A549 (cell line): Measurements from ENCODE around the gene CHRDL1.

Source experiments
- EP300 ChIP-seq, 2 experiments: fragments of >200 bp; sonication (Bioruptor Twin); formaldehyde crosslinking; IDR thresholded peaks; 2 replicates in 1 of 2; 3 replicates in 1 of 2; pipeline ENCODE4 v1.6.1; 2016 to 2017
- KDM1A ChIP-seq: fragments of 200-600 bp; sonication (generic); IDR thresholded peaks from 2 replicates; pipeline ENCODE4 v1.6.1; 2016; ENCODE audit warnings: low read depth, mild to moderate bottlenecking
- POLR2A ChIP-seq: IDR thresholded peaks from 2 replicates; pipeline ENCODE4 v1.6.1; 2012; ENCODE audit warnings: mild to moderate bottlenecking, low read length
- ZFP36 ChIP-seq: fragments of 450-650 bp; IDR thresholded peaks from 2 replicates; pipeline ENCODE4 v1.6.1; 2014; ENCODE audit warnings: borderline replicate concordance; ENCODE audit not compliant: partially characterized antibody
- TF ChIP-seq, protein P1 (sequence below): fragments of >200 bp; sonication (Bioruptor Twin); formaldehyde crosslinking; IDR thresholded peaks from 3 replicates; pipeline ENCODE4 v1.5.1; 2016
- TF ChIP-seq, protein P2 (sequence below): fragments of >200 bp; sonication (Bioruptor Twin); formaldehyde crosslinking; IDR thresholded peaks from 3 replicates; pipeline ENCODE4 v1.6.1; 2016

DNA sequence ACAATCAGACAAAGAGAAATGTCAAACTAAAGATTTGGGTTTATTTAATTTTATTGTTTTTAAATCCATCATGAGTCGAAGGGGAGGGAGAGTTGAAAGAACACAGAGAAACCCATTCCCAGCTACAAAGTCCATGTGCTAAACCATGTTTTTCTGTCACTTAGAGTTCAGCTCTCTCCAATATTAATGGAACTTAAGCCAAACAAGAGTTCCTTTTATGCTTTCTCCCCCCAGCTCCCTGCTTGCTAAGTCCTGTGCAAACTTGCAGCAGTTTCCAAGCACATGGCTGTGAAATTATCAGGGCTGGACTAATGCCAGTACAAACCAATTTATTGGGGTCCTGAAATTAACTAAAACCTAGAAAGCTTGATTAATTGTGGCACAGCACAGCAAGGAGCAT lies 9.7 kb upstream of the CHRDL1 start:
- no peak for TF ChIP-seq EP300 (IDR thresholded peaks at IDR 0.05)
- TF ChIP-seq, protein P1, sequence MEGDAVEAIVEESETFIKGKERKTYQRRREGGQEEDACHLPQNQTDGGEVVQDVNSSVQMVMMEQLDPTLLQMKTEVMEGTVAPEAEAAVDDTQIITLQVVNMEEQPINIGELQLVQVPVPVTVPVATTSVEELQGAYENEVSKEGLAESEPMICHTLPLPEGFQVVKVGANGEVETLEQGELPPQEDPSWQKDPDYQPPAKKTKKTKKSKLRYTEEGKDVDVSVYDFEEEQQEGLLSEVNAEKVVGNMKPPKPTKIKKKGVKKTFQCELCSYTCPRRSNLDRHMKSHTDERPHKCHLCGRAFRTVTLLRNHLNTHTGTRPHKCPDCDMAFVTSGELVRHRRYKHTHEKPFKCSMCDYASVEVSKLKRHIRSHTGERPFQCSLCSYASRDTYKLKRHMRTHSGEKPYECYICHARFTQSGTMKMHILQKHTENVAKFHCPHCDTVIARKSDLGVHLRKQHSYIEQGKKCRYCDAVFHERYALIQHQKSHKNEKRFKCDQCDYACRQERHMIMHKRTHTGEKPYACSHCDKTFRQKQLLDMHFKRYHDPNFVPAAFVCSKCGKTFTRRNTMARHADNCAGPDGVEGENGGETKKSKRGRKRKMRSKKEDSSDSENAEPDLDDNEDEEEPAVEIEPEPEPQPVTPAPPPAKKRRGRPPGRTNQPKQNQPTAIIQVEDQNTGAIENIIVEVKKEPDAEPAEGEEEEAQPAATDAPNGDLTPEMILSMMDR: no peak
- TF ChIP-seq KDM1A: no peak
- no peak for TF ChIP-seq ZFP36
- TF ChIP-seq, protein P2, sequence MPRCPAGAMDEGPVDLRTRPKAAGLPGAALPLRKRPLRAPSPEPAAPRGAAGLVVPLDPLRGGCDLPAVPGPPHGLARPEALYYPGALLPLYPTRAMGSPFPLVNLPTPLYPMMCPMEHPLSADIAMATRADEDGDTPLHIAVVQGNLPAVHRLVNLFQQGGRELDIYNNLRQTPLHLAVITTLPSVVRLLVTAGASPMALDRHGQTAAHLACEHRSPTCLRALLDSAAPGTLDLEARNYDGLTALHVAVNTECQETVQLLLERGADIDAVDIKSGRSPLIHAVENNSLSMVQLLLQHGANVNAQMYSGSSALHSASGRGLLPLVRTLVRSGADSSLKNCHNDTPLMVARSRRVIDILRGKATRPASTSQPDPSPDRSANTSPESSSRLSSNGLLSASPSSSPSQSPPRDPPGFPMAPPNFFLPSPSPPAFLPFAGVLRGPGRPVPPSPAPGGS: no peak
- TF ChIP-seq POLR2A: no peak
